ENCODE measurements around the gene PSD2. TPM values are rescaled to one million over a fixed set of nuclear protein-coding genes. Genes with fewer than 3 reads are reported as not detected.

PSD2 gene
- total RNA-seq, 1 donor from 2014 or later: not detected

GRCh38 chr5:139839918-139840317 lies 44.3 kb downstream of the PSD2 start:
- H3K27ac Mint-ChIP-seq: no peak overlapping the region
- H3K4me1 Mint-ChIP-seq: peaks cover 5% of the 10 kb centered on the region
- CTCF ChIA-PET: interaction anchor here (1.3 kb wide), 1 partner anchor 53 kb away, joined by 3 read pairs; no protein-coding TSS in a partner anchor
- H3K9me3 Mint-ChIP-seq: no peaks in the 10 kb centered on the region
- no peak overlapping the region for H3K4me3 Mint-ChIP-seq
- no peaks in the 10 kb centered on the region for H3K36me3 Mint-ChIP-seq (ENCODE audit: low read depth)
- TF ChIP-seq, protein P1, sequence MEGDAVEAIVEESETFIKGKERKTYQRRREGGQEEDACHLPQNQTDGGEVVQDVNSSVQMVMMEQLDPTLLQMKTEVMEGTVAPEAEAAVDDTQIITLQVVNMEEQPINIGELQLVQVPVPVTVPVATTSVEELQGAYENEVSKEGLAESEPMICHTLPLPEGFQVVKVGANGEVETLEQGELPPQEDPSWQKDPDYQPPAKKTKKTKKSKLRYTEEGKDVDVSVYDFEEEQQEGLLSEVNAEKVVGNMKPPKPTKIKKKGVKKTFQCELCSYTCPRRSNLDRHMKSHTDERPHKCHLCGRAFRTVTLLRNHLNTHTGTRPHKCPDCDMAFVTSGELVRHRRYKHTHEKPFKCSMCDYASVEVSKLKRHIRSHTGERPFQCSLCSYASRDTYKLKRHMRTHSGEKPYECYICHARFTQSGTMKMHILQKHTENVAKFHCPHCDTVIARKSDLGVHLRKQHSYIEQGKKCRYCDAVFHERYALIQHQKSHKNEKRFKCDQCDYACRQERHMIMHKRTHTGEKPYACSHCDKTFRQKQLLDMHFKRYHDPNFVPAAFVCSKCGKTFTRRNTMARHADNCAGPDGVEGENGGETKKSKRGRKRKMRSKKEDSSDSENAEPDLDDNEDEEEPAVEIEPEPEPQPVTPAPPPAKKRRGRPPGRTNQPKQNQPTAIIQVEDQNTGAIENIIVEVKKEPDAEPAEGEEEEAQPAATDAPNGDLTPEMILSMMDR (IDR thresholded peaks at IDR 0.05): no peak
- DNase-seq (no peak), ATAC-seq (ENCODE audit: low read depth) (no peak)
- POLR2A ChIA-PET: interaction anchor here (1.5 kb wide), 1 partner anchor 52 kb away, joined by 3 read pairs; no protein-coding TSS in a partner anchor
- intact Hi-C loops (cut with micrococcal nuclease): loop anchor here (10.0 kb wide), 2 partner anchors 325 to 875 kb away; no protein-coding TSS in a partner anchor
- H3K27me3 Mint-ChIP-seq: peaks cover 25% of the 10 kb centered on the region

DNA sequence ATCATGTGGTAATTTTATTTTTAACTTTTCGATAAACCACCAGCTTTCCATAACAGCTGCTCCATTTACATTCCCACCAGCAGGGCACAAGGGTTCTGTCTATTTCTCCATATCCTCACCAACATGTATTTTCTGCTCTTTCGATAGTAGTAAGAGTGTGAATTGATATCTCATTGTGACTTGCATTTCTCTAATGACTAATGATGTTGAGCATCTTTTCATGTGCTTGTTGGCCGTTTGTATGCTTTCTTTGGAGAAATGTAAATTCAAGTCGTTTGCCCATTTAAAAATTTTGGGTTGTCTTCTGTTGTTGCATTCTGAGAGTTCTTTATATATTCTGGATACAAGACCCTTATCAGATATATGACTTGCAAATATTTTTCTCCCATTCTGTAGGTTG lies 45.9 kb downstream of the PSD2 start:
- no peak overlapping the region for H3K27ac Mint-ChIP-seq
- TF ChIP-seq, protein P1 (IDR thresholded peaks at IDR 0.05): no peak
- H3K9me3 Mint-ChIP-seq: no peaks in the 10 kb centered on the region
- ChIA-PET POLR2A (no interaction called here), CTCF (interaction anchor here (4.9 kb wide), 1 partner anchor 54 kb away, joined by 37 read pairs; no protein-coding TSS in a partner anchor)
- no peak overlapping the region for H3K4me3 Mint-ChIP-seq
- DNase-seq: no peak
- ATAC-seq (ENCODE audit: low read depth): no peak
- intact Hi-C loops (cut with micrococcal nuclease): loop anchor here (10.0 kb wide), 2 partner anchors 327 to 873 kb away; no protein-coding TSS in a partner anchor
- peaks cover 13% of the 10 kb centered on the region for H3K27me3 Mint-ChIP-seq
- no peaks in the 10 kb centered on the region for H3K36me3 Mint-ChIP-seq (ENCODE audit: low read depth)
- peaks cover 5% of the 10 kb centered on the region for H3K4me1 Mint-ChIP-seq

GRCh38 chr5:139842321-139842720 lies 46.7 kb downstream of the PSD2 start:
- Mint-ChIP-seq H3K9me3 (no peaks in the 10 kb centered on the region), H3K4me3 (no peak overlapping the region), H3K27ac (no peak overlapping the region), H3K36me3 (ENCODE audit: low read depth) (no peaks in the 10 kb centered on the region), H3K27me3 (peaks cover 13% of the 10 kb centered on the region), H3K4me1 (peaks cover 10% of the 10 kb centered on the region)
- TF ChIP-seq, protein P1 (IDR thresholded peaks at IDR 0.05): no peak
- ChIA-PET POLR2A (no interaction called here), CTCF (interaction anchor here (1.0 to 4.9 kb wide), 2 partner anchors 54 to 209 kb away, joined by 3 to 37 read pairs; no protein-coding TSS in a partner anchor)
- DNase-seq (no peak), ATAC-seq (ENCODE audit: low read depth) (no peak)
- intact Hi-C loops (cut with micrococcal nuclease): loop anchor here (10.0 kb wide), 2 partner anchors 328 to 872 kb away; no protein-coding TSS in a partner anchor

GRCh38 chr5:139843991-139844390 lies 48.4 kb downstream of the PSD2 start:
- H3K4me3 Mint-ChIP-seq: no peak overlapping the region
- TF ChIP-seq, protein P1 (IDR thresholded peaks at IDR 0.05): no peak
- POLR2A ChIA-PET: no interaction called here
- intact Hi-C loops (cut with micrococcal nuclease): loop anchor here (1.0 to 10.0 kb wide), 5 partner anchors 57 to 871 kb away; no protein-coding TSS in a partner anchor
- peaks cover 13% of the 10 kb centered on the region for H3K4me1 Mint-ChIP-seq
- DNase-seq (no peak), ATAC-seq (ENCODE audit: low read depth) (no peak)
- CTCF ChIA-PET: interaction anchor here (0.9 to 4.9 kb wide), 6 partner anchors 9 to 125 kb away, joined by 3 to 37 read pairs (median 4); no protein-coding TSS in a partner anchor
- H3K27ac Mint-ChIP-seq: no peak overlapping the region
- H3K27me3 Mint-ChIP-seq: peaks cover 13% of the 10 kb centered on the region
- no peaks in the 10 kb centered on the region for H3K9me3 Mint-ChIP-seq
- no peaks in the 10 kb centered on the region for H3K36me3 Mint-ChIP-seq (ENCODE audit: low read depth)

- peaks cover 16% of the 10 kb centered on the region for H3K4me1 Mint-ChIP-seq
- ChIA-PET POLR2A (no interaction called here), CTCF (interaction anchor here (0.9 to 4.9 kb wide), 5 partner anchors 8 to 124 kb away, joined by 3 to 37 read pairs (median 5); no protein-coding TSS in a partner anchor)
- DNase-seq (peak; percentile 57), ATAC-seq (ENCODE audit: low read depth) (peak; percentile 40)
- peak overlapping the region; percentile 5 for H3K4me3 Mint-ChIP-seq
- intact Hi-C loops (cut with micrococcal nuclease): loop anchor here (1.0 to 10.0 kb wide), 7 partner anchors 57 to 870 kb away; no protein-coding TSS in a partner anchor
- TF ChIP-seq, protein P1 (IDR thresholded peaks at IDR 0.05): peak; percentile 61
- no peaks in the 10 kb centered on the region for H3K36me3 Mint-ChIP-seq (ENCODE audit: low read depth)
- no peak overlapping the region for H3K27ac Mint-ChIP-seq
- no peaks in the 10 kb centered on the region for H3K9me3 Mint-ChIP-seq
- H3K27me3 Mint-ChIP-seq: peaks cover 13% of the 10 kb centered on the region
These were observed 49.0 kb downstream of the PSD2 start for GRCh38 chr5:139844472-139845145.

Data from activated B cell treated with CpG ODN at 0.5 μM for 24 hours (primary cell).